ENCODE results near the gene KCNC3.

Gene KCNC3

GRCh38 chr19:50329146-50329925, at the start of gene KCNC3:
Gene KCNC3, minus strand, starts transcription at chr19:50329377. Its CDS starts 295 bp downstream, at chr19:50329082.
- H3K9me3 Mint-ChIP-seq = peaks cover 4% of the 10 kb centered on the region
- TF ChIP-seq CTCF (IDR thresholded peaks at IDR 0.05; ENCODE audit: unreplicated experiment in 3 of 3) = peak in 1 of 3 experiments; percentile 6
- H3K4me3 Mint-ChIP-seq = peak within 1 kb of the TSS; percentile 91 to 94 (median 93)
- H3K36me3 Mint-ChIP-seq (ENCODE audit: low read depth) = no peaks in the 10 kb centered on the region
- peaks cover 43% of the 10 kb centered on the region for H3K27me3 Mint-ChIP-seq (ENCODE audit: low read depth)
- peak within 1 kb of the TSS; percentile 91 to 98 (median 98) for H3K27ac Mint-ChIP-seq
- peaks cover 60% of the 10 kb centered on the region for H3K4me1 Mint-ChIP-seq

GRCh38 chr19:50378863-50379236, 49.7 kb upstream of the KCNC3 start:
- no peaks in the 10 kb centered on the region for H3K9me3 Mint-ChIP-seq
- H3K4me1 Mint-ChIP-seq = peaks cover 20% of the 10 kb centered on the region
- TF ChIP-seq CTCF (IDR thresholded peaks at IDR 0.05; ENCODE audit: unreplicated experiment in 3 of 3) = no peak
- no peaks in the 10 kb centered on the region for H3K27me3 Mint-ChIP-seq (ENCODE audit: low read depth)
- peak overlapping the region in 2 of 3 experiments; percentile 13 to 35 for H3K27ac Mint-ChIP-seq
- H3K4me3 Mint-ChIP-seq = peak overlapping the region; percentile 0 to 30 (median 21)
- peaks cover 26% of the 10 kb centered on the region for H3K36me3 Mint-ChIP-seq (ENCODE audit: low read depth)

- Mint-ChIP-seq H3K27me3 (ENCODE audit: low read depth) (no peaks in the 10 kb centered on the region), H3K4me3 (peak overlapping the region; percentile 83 to 95 (median 95)), H3K36me3 (ENCODE audit: low read depth) (peaks cover 26% of the 10 kb centered on the region), H3K9me3 (no peaks in the 10 kb centered on the region), H3K27ac (peak overlapping the region in 2 of 3 experiments; percentile 20 to 69), H3K4me1 (peaks cover 15% of the 10 kb centered on the region)
- TF ChIP-seq CTCF (IDR thresholded peaks at IDR 0.05; ENCODE audit: unreplicated experiment in 3 of 3) = no peak
Measured at GRCh38 chr19:50378169-50378862, 49.1 kb upstream of the KCNC3 start.

GRCh38 chr19:50377517-50377916, 48.3 kb upstream of the KCNC3 start:
- Mint-ChIP-seq H3K9me3 (no peaks in the 10 kb centered on the region), H3K4me1 (peaks cover 12% of the 10 kb centered on the region), H3K36me3 (ENCODE audit: low read depth) (peaks cover 26% of the 10 kb centered on the region), H3K27me3 (ENCODE audit: low read depth) (no peaks in the 10 kb centered on the region), H3K4me3 (peak overlapping the region; percentile 83 to 95 (median 95)), H3K27ac (peak overlapping the region in 2 of 3 experiments; percentile 69 to 97)
- TF ChIP-seq CTCF (IDR thresholded peaks at IDR 0.05; ENCODE audit: unreplicated experiment in 3 of 3) = no peak

GRCh38 chr19:50377051-50377461, 47.9 kb upstream of the KCNC3 start:
- TF ChIP-seq CTCF (IDR thresholded peaks at IDR 0.05; ENCODE audit: unreplicated experiment in 3 of 3) = no peak
- peak overlapping the region in 2 of 3 experiments; percentile 62 to 97 for H3K27ac Mint-ChIP-seq
- H3K4me3 Mint-ChIP-seq = peak overlapping the region; percentile 83 to 95 (median 95)
- H3K36me3 Mint-ChIP-seq (ENCODE audit: low read depth) = peaks cover 26% of the 10 kb centered on the region
- H3K9me3 Mint-ChIP-seq = no peaks in the 10 kb centered on the region
- H3K27me3 Mint-ChIP-seq (ENCODE audit: low read depth) = no peaks in the 10 kb centered on the region
- peaks cover 12% of the 10 kb centered on the region for H3K4me1 Mint-ChIP-seq

Data from nephron (organoid).